ENCODE measurements around the gene PRKN.

DNA sequence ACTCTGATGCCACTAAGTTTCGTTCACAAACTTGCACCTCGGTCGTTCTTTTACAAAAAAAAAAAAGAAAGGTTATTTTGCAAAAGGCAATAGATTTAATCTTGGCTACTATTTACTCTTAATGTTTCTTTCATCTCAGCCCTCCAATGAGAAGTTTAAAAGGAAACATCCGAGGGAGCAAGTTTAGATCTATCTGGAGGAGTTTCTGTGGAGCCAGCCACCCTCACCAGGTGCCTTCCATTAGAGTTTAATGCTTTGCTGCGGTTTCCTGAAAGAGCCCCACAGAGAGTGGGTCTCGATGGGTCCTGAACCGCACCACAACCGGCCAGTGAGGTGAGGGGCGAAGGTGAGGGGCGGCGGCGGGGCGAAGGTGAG, 632 bp downstream of the PRKN start:
- TF ChIP-seq, protein P1, sequence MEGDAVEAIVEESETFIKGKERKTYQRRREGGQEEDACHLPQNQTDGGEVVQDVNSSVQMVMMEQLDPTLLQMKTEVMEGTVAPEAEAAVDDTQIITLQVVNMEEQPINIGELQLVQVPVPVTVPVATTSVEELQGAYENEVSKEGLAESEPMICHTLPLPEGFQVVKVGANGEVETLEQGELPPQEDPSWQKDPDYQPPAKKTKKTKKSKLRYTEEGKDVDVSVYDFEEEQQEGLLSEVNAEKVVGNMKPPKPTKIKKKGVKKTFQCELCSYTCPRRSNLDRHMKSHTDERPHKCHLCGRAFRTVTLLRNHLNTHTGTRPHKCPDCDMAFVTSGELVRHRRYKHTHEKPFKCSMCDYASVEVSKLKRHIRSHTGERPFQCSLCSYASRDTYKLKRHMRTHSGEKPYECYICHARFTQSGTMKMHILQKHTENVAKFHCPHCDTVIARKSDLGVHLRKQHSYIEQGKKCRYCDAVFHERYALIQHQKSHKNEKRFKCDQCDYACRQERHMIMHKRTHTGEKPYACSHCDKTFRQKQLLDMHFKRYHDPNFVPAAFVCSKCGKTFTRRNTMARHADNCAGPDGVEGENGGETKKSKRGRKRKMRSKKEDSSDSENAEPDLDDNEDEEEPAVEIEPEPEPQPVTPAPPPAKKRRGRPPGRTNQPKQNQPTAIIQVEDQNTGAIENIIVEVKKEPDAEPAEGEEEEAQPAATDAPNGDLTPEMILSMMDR (conservative IDR thresholded peaks at IDR 0.05) = no peak
- TF ChIP-seq ZFX (IDR thresholded peaks at IDR 0.05) = no peak

All from C4-2B (cell line).